OCI-LY3 (cell line): Measurements from ENCODE around the gene EFCAB5.

ENCODE experiments used
- CTCF ChIP-seq: fragments of 200-600, 300-600 bp; sonication (generic); IDR thresholded peaks from 2 replicates; pipeline ENCODE4 v1.5.1; 2014; ENCODE audit warnings: antibody characterized with exemption, low read length, low read depth
- EZH2phosphoT487 ChIP-seq: fragments of 200-600 bp; shearing (Covaris generic); IDR thresholded peaks from 2 replicates; pipeline ENCODE4 v1.6.1; 2018; ENCODE audit warnings: antibody characterized with exemption, mixed run types, low read depth

GRCh38 chr17:29918922-29919856, 22.2 kb upstream of the EFCAB5 start:
- TF ChIP-seq CTCF, result no peak
- TF ChIP-seq EZH2phosphoT487, result no peak
